GM10847 (cell line): ENCODE results near the gene KNOP1.

Source experiments
- POLR2A ChIP-seq: IDR thresholded peaks from 2 replicates; pipeline ENCODE4 v1.6.1; 2011; ENCODE audit not compliant: insufficient read length; ENCODE audit errors: extremely low read depth

Gene KNOP1

DNA sequence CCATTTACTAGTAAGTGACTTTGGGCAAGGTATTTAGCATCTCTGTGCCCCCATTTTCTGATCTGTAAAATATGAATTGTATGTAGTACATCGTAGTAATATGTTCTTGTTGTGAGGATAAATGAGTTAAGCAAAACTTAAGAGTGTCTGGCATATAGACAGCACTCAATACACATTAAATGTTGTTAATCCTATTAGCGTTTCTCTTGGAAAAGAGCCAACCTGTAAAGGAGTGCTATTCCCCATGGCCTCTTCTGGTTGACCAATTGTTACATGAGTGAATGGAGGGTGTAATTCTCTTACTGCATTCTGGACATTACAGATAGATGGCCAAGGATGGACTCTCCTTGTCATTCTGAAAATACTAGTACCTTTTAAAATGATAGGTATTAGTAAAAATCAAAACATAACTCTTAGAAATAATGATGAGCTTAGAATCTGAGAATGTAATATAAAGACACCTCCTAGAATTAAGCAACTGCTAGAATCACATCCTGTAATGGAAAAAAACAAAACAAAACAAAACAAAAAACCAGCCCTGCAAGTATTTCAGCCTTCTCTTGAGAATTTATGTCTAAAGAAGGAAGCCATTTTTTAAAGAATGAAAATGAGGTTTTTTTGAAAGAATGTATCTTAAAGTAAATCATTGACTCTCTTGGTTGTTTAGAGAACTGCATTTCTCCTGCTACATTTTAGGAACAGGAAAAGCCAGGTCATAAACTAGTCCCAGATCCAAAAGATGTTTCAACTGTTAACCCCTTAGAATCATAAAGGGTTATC is 30.6 kb upstream of the KNOP1 start:
- TF ChIP-seq POLR2A = no peak

DNA sequence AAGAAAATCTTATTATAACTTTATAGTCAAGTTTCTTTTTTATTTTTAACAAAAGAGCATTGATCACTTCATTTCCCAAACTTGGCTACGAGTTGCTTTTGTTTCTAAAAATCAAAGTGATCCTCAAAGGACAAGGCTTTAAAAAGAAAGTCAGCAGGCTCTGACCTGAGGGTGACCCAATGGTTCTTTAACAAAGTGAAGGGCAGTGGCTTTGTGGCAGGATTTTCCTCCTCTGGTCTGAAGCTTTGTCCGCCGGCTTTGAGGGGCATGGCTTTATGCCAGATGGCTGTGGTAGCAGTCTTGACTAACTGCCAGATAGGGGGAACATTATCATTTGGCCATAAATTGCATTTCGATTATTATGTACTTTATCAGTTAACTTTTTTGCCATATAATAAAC is 28.5 kb upstream of the KNOP1 start:
- no peak for TF ChIP-seq POLR2A

DNA sequence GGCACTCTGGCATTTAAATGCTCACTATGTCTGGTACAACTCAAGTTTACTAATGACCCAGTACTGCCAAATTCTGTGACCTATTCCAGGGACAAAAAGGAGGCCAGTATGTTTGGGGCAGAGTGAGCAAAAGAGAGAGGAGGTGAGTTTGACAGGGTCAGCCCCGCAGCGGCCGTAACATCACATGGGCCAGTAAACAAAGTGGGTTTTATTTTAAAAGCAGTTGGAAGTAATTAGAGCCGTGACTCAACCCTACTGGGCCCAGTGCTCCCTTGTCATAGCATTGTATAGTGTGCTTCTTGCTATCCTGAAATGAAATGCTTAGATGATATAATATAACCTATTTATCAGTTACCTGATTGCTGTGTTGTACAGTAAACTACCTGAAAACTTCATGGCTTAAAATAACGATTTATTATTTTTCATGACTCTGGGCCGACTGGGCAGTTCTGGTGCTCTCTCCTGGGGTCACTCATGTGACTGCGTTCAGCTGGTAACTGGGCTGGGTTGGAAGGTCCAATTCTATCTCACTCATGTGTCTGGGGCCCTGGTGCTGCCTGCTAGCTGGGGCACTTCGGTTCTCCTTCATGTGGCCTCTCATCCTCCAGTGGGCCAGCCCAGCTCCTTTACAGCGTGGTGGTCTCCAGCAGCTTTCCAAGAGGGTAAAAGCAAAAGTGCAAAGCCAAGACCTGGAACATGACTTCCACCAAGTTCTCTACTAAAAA is 27.4 kb upstream of the KNOP1 start:
- TF ChIP-seq POLR2A = no peak

DNA sequence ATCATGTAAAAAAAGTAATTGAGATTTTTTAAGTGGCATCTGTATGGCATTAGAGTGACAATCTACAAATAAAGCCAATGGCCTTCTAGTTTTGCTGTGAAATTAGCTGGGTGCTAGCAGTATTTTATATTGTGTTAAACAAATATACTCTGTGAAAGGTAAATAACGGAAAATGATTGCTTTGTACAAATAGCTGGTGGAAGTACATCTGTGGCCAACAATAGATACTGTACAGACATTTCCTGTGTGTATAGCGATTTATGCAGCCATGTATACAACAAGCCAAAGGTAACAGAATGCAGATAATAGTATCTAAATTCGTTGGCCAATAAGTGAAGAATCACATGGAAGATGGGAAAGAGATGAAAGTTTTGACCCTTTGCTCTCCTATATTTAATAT is 26.6 kb upstream of the KNOP1 start:
- TF ChIP-seq POLR2A = no peak

DNA sequence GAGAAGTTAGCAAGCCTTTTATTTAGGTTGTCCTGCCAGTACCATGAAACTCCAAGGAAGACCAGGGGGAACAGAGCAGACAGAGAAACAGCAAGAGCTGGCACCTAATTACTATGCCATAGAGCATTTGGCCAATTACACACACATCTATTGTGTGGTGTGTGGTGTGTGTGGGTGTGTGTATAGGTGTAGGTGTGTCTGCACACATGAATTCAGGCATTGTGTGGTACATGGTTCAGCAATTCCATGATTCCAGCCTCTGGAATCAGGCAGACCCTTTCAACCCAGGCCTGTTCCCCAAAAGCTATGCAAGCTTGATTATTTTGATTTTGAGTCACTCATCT is 25.8 kb upstream of the KNOP1 start:
- TF ChIP-seq POLR2A = no peak

DNA sequence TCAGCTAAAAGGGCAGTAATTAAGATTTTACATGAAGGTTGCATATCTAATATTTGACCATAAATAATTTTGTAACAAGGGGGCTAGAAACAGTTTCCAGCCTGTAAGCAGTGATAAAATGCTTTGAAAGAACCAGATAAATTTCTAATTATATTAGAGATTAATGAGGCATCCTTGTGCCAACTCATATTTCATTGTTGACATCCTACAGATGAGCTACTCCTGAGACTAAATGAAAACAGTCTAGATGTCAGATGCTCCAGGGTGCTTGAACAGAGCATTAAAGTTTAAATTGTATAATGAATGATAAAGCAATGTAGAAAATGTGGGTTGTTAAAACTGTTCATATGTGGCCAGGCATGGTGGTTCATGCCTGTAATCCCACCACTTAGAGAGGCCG is 23.3 kb upstream of the KNOP1 start:
- TF ChIP-seq POLR2A = no peak

DNA sequence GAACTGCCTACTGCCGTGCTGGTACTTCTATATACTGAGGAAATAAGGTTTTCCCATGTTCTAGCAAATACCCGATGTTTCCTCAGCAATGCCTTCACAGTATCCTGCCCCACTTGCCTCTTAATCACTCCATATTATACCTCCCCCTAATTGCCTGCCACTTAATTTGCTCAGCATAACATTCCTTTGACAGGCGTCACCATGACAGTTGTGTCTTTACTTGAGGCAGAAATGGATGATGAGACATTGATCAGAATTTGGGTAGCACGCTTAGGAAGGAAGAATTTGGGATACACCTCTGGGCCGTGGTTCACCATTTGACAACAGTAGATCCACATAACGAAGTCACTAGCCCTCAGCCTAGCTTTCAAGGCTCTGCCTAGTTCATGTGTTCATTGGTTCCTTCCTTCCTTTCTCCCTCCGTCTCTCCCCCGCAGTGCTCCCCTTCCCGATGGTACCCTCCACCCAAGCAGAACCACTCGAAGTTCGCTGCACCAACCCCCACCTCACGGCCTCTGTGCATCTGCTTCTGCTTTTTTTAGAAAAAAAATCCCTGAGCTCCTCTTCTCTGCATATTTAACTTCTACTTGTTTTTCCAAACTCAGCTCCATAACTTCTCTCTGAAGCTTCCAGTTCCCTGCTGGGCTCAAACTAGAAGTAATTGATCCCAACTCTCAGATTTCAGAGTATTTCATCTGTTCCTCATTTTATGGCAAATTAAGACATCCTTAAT is 19.4 kb upstream of the KNOP1 start:
- no peak for TF ChIP-seq POLR2A

DNA sequence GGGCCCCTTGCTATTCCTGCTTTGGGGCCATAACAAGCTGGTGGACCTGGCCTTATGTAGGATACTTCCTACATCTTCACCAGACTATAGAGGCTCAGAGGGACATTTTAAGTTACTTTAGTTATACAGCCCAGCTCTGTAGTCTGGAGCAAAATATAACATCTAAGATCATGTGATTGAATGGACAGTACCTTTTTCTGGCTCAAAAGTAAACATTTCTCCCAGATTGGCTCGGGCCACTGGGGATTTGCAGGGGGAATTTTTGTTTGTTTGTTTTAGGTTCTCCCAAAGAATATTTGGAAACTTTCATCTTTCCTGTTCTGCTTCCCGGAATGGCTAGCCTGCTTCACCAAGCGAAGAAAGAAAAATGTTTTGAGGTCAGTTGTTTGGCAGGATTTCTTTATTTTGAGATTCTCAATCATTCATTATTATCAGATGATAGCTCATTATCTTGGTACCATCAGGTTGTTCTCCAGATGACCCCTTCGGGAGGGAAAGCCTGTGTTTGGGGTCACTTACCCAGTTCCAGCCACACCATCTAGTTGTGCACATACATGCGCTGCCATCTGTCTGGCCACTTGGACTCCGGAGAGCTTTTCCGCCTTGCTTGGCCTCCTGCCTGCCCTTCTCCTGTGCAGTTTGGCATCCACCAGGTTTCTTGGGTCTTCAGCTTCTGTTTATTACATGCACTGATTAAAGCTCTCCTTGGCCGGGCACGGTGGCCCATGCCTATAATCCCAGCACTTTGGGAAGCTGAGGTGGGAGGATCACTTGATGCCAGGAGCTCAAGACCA is 17.2 kb upstream of the KNOP1 start:
- no peak for TF ChIP-seq POLR2A

DNA sequence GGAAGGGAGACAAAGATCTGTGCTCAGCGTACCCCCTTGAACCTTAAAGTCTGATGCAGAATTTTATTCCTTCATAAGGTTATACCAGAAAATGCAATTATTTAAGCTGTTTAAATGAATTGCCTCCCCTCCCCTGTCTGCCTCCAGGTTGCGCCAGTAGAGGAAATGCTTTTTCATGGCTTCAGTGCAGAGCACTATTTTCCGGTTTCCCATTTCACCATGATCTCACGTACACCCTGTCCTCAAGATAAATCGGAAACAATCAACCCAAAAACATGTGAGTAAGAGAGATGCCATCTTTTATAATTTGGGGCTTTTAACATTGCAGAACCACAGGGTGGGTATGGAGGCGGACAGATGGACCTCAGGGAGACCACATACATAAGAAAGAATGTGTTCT is 15.5 kb upstream of the KNOP1 start:
- no peak for TF ChIP-seq POLR2A

DNA sequence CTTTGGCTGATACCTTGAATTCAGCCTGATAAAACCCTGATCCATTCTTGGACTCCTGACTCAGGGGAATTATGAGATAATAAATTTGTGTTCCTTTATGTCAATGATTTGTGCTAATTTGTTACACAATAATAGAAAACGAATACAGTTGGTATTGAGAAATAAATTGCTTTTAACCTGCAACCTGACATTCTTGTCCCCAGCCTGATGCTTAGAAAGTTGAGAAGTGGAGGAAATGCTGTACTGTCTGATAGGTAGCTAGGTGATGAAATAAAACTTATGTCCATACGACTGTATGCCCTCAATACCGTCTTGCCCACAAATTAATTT is 10.6 kb upstream of the KNOP1 start:
- TF ChIP-seq POLR2A = no peak

DNA sequence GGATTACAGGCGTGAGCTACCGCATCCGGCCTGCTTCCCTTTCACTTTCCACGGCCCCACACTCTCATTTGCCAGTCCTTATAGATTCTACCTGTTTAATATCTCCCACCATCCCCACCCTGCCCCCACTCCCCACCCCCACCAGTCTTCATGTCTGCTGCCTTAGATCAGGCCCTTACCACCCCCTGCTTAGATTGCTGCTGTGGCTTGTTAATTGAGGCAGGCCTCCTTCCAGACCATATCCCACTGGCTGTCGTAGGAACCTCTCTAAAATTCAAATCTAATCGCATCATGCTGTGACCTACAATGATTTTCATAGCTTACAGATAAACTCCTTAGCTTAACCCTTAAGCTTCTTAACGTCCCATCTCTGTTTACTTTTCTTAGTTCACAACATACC is 5.0 kb upstream of the KNOP1 start:
- TF ChIP-seq POLR2A = no peak

DNA sequence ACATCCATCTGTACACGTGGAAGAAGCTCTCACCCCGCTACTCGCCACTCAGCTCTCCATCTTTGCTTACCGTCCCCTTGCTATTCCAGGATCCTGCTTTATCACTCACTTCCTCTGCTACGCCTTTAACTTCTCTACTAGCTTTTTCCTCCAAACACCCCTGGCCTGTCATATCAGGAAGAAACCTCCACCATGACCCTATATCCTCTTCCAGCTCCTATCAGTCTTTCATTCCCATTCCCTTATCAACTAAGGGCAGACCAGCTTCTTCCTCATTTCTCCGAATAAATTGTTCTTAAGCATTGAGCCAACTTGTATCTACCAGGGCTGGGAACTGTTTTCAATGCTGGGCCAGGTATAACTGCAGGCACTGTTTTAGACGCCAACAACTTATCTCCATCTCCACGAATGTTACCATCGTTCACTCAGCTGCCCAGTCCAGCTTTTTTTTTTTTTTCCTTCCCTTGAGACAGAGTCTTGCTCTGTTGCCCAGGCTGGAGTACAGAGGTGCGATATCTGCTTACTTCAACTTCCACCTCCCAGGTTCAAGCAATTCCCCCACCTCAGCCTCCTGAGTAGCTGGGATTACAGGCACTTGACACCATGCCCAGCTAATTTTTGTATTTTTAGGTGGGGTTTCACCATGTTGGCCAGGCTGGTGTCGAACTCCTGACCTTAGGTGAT is 4.4 kb upstream of the KNOP1 start:
- TF ChIP-seq POLR2A = no peak

DNA sequence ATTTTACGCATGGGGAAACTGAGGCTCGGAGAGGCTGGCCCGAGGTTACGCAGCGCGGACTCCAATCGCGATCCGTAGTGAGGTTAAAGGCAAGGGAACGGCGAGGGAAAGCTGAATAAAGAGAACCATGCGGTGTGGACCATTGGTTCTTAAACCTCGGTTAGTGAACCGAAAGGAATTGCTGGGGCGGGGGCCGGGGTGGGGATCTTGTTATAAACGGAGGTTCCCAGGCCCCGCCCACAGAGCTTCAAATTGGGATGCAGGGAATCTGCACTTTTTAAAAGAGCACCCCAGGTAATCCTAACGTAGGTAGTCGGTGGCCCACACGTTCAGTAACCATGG is 568 bp upstream of the KNOP1 start:
- TF ChIP-seq POLR2A = no peak

DNA sequence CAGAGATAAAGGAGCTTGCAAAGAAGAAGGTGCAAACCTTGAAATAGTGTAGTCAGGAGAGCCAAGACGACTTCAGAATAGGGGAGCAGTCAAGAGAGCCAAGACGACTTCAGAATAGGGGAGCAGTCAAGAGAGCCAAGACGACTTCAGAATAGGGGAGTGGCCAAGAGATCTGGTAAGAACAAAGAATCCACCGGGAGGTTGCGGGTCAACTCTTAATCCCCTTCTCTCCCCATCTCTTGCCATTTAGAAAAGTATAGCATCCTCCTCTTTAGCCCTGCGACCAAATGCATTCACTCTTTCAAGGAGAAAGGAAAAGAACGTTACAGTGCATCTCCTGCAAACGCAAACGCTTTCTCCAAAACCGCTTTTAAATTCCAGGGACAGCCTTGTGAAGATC is 713 bp downstream of the KNOP1 start:
- no peak for TF ChIP-seq POLR2A

DNA sequence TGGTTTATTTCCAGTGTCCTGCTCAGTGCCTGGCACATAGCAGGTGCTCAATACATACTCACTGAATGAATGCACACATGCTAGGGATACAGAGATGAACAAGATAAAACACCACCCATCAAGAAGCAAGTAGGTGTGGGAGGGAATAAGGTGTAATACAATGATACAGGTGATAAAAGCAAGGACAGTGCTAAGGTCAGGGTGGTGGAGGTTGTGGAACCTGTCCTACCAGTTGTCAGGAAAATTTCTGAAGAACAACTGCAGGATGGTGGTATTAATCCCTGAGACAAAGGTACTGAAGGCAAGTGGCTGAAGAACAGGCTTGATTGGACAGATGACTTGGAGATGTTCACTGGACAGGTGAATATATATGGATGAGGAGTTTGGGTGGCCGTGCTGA is 1.8 kb downstream of the KNOP1 start:
- no peak for TF ChIP-seq POLR2A
